ENCODE results near the gene PIK3C2G.

Gene PIK3C2G

DNA sequence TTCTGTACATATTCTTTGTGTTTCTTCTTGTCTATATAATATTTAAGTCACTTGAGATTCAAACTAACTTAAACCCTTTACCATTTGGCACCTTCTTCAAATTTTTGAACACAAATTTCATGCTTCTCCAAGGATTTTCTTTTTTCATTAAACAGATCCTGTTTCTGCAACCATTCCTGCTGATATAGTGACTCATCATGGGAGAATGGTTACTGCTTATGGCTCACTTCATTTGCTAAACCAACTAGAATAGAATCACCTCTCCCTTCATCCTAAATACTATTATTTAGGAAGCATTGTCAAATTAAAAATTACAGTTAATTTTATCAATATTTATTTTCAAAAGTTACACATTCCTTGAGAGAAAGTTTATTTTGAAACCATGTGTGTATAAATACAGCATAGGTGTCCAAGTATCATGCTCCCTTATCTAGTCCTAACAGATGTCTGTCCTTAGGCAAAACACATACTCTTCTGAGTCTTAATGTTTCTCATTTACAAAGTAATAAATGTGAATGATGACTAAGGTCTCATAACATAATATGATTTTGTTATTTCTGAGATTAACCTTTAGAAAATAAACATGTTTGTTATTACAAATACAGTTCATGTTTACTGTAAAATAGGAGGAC, 435.8 kb downstream of the PIK3C2G start:
- in situ Hi-C loops (cut with HindIII; ENCODE audit: low sequenced_read_pairs), result no loop called here
